Measurements from ENCODE around the gene PSTPIP1.

Gene PSTPIP1

DNA sequence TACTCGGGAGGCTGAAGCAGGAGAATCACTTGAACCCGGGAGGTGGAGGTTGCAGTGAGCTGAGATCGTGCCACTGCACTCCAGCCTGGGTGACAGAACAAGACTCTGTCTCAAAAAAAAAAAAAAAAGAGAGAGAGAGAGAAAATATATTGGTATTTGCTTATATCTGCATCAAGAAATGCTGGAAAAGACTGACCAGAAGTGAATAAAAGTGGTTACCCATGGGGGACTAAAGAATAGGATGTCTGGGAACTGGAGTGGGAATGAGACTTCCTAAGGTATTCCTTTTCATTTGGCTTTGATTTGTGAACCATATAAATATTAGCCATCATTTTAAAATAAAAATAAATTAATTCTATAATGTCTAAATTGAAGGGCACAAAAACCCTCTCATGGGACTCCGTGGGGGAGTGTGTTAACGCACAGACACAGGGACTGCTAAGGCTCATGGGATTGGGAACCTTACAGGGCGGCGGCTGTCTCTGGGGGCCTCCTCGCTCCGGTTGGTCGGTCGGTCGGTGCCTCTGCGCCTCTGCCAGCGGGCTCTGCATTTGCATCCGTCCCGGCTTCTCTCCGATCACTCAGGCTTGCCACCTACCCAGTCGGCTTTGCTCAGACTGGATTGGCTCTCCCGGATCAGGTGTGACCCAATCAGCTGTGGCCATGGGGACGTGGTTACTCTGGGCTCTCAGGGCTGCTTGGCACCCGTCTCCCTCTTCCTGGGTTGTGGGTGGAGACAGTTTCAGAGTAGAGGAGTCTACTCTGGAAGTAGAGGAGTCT lies 88.6 kb downstream of the PSTPIP1 start:
- H3K4me3 ChIP-seq (ENCODE audit: low read length): no peak overlapping the region
- DNase-seq (ENCODE audit: low read depth, low spot score): no peak

DNA sequence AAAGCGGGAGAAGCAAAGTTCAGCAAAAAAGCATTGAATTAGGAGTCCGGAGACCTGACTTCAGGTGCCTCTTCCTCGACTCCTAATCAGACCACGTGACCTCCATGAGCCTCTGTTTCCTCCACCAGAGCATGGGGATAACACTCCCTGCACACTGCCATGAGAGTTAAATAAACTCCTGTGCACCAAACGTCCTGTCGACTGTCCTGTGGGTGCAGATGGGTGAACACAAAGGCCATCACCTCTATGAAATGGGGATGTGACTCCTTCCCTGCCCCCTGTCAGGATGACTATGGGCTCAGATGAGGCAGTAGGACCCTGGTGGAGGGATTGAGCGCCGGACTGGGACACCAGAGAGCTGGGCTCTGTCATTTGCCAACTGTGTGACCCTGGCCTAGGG lies 89.5 kb downstream of the PSTPIP1 start:
- DNase-seq (ENCODE audit: low read depth, low spot score): no peak
- H3K4me3 ChIP-seq (ENCODE audit: low read length): no peak overlapping the region

DNA sequence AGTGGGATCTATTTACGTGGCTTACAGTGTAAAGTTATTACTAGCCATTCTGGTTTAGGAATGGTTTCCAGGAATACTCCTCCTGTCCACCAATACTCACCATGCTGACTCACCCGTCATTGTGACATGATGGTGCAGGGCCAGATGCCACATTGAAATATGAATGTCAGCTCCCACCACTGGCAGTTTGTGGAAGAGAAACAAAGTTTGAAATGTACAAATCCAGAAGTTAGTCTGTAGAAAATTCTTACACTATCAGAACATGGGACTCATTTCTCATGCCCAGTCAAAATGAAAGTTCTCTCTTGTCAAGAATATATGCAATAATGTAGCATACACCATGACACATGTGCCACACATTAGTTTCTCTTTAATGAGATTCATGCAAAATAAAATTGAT lies 90.4 kb downstream of the PSTPIP1 start:
- DNase-seq (ENCODE audit: low read depth, low spot score): no peak
- no peak overlapping the region for H3K4me3 ChIP-seq (ENCODE audit: low read length)

All from Jurkat, Clone E6-1 (cell line).